ENCODE results near the gene CREB5.

- TF ChIP-seq POLR2A (IDR thresholded peaks at IDR 0.05; ENCODE audit: low read depth, low read length), result no peak
- TF ChIP-seq POLR2AphosphoS5 (IDR thresholded peaks at IDR 0.05; ENCODE audit: low read depth, low read length), result no peak
These were observed 174.4 kb downstream of the CREB5 start for GRCh38 chr7:28586736-28587135.

Measured in GM12892 (cell line).